ENCODE measurements around the gene TUBA1B.

The TUBA1B gene

DNA sequence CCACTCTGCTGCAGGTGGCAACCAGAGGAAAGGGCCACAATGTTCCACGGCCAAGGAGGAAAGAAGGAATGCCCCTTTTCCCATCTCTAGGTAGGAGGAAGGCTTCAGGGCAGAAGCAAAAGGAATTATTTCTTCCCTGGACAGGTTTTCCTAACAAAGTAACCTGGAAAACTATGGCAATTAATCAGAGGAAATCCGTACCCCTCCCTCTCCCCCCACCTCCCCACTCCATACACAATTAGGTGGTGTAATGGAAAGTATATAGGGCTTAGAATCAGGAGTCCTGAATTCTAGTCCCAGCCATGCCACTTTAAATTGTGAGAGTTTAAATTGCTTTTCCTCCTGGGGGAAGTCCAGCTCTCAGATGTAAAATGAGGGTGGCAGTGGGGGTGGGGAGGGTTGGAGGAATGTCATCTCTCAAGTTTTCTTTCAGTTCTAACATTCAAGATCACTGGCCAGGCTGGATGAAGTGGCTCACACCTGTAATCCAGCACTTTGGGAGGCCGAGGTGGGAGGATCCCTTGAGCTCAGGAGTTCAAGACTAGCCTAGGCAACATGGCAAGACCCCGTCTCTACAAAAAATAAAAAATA lies 38.3 kb downstream of the TUBA1B start:
- Histone ChIP-seq H3K4me3 (no peak overlapping the region), H3K27ac (no peak overlapping the region)

DNA sequence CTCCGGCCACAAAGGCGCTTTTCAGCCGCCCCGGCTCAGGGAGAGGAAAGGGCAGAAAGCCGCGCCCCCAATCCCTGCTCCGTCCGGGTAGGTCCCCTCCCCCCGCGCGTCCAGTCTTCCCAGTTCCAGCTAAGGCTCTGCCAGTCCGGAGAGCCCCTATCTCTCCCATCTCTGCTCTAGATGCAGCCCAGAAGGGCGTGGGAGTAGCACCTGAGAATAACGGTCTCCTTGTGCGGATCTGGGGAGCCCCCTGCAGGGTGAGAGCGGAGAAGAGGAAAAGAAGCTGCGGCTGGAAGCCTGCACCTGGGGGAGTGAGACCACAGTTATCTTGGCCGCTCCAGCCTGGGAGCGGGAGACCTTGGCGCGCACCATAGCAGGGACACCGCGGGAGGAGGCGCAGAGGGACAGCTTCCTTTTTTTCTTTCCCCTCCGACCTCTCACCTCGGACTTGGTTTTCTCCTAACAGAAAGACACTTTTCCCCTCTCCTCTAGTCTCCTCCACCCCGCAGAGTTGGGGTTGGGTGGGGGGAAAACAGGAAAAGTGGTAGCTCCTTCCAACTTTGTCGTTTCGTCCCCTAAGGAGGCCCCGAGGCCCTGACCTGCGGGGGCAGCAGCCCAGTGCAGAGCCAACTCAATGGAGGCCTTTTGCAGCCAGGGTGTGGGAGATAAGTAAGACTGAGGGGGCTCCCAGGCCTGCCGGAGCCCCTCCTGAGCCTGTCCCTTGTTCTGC lies 38.9 kb downstream of the TUBA1B start:
- H3K27ac ChIP-seq: peak overlapping the region in 1 of 21 experiments; percentile 33
- peak overlapping the region in 2 of 7 experiments; percentile 4 to 5 for H3K4me3 ChIP-seq

DNA sequence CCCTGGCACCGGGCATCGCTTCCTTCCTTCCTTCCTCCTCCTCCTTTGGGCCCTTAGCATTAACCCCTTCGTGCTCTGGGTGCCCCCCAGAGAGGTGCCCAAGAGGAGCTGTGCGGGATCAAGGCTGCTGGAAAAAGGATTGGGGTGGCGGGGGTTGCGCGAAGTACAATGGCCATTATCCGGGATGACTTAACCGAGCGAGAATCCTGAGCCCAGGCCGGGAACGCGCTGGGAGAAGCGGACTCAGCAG lies 39.4 kb downstream of the TUBA1B start:
- Histone ChIP-seq H3K4me3 (peak overlapping the region in 2 of 7 experiments; percentile 4 to 5), H3K27ac (no peak overlapping the region)

DNA sequence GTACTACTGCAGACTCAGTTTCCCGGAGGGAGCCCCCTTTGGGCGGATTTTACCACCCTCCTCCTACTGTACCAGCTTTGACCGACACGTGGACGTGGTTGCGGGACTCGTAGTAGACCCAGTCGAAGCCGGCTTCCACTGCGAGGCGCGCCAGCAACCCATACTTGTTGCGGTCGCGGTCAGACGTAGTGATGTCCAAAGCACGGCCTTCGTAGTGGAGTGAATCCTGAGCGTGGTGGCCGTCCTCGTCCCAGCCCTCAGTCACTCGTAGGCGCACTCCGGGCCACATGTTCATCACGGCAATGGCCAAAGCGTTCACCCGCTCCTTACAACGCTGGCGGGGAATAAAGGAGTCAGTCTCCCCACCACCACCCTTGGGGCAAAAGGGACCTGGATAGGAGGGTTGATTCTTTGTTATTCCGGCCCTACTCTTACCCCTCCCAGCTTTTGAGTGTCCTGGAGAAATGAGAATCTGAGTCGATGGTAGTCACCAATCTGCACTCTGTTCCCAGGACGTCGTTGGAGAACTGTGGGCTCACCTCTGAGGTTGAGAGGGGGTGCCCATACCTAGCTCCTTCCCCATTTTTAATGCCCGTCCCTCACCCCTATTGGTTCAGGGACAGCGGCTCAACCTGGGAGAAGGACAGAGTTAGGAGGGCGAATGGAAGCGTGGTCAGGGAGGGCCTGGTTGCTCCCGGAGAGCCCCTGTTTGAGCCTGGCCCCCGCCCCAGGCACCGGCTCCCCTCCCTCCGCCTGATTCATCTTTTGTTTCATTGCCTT lies 39.9 kb downstream of the TUBA1B start:
- H3K4me3 ChIP-seq: no peak overlapping the region

GRCh38 chr12:49089821-49090773 lies 41.1 kb downstream of the TUBA1B start:
- H3K27ac ChIP-seq: no peak overlapping the region
- peak overlapping the region; percentile 11 to 36 (median 22) for H3K4me3 ChIP-seq

More for the DNA sequence above, 39.9 kb downstream of the TUBA1B start:
- no peak overlapping the region for H3K27ac ChIP-seq

DNA sequence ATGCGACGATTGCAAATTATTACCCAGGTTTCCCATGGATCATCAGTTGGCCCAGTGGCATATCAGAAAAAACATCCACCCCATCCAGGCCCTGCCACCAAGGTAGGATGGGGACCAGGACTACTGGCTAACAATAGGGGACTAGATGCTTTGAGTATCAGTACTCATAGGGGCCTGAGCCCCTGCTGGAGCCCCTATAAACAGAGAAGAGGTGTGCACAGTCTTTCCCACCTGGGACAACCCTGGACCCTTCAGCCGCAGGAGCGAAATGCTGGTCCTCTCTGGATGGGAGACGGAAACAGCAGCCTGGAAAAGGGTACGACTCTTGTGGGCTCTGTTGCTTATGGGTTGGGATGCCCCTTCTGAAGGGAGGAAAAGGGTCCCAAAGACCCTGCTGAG lies 42.3 kb downstream of the TUBA1B start:
- no peak overlapping the region for H3K4me3 ChIP-seq
- no peak overlapping the region for H3K27ac ChIP-seq

DNA sequence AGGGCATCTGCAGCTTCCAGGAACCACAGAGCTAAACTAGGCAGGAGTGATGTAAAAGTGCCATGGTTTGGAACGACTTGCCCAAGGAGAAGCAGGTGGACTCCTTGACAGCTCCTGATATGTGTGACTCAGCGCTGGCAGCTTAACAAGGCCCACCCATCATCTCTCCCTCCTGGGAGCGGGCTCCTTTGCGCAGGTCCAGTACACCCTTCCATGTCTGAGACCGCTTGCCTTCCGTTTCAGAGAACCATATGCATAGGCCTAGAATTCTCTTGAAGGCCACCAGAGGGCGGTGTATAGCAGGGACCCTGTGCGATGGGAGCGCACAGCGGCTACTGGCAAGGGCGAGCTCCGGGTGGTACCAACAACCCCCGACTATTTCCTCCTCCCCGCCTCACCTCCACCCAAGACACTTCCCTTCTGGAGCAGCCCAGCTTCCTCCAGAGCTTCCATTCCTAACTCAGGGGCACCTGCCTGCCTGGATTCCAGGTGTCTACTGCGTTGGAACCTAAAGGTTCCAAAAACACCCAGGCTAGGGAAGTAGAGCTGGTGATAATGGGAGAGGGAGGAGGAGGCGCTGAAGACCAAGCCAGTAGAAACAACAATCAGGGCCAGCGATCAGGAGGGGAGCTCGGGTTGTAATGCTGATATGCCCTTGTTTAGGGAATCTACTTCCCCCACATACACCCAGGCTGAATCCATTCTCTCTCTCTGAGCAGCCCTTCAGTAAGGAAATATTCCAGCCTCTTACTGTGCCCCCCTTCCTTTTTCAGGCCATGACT lies 42.9 kb downstream of the TUBA1B start:
- H3K27ac ChIP-seq: no peak overlapping the region
- H3K4me3 ChIP-seq: no peak overlapping the region

DNA sequence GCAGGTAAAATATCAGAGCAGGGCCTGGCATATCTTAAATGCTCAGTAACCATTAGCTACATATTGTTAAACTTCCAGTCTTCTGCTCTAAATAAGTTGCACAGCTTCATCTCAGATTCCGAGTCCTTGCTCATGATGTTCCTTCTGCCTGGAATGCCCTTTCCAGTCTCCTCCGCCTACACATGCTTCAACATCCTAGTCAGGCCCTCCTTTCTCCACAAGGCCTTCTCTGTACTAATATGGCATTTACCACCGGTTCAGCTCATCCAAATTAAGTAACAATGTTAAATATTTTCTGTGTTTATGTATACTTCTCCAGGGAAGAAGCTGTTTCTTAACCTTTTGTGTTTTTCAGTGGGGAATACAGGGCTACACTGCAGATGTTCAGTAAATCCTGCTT lies 45.1 kb downstream of the TUBA1B start:
- Histone ChIP-seq H3K4me3 (no peak overlapping the region), H3K27ac (no peak overlapping the region)

DNA sequence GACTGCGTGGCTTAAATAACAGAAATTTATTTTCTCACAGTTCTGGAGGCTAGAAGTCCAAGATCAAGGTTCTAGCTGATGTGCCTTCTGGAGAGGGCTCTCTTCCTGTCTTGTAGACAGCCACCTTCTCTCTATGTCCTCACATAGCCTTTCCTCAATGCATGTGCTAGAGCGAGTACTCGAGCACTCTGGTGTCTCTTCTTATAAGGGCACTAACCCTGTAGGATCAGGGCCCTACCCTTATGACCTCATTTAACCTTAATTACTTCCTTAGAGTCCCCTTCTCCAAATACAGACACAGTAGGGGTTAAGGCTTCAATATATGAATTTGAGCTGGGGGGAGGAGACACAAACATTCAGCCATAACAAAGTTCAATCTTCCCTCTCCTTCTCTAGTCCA lies 46.8 kb downstream of the TUBA1B start:
- Histone ChIP-seq H3K27ac (no peak overlapping the region), H3K4me3 (no peak overlapping the region)

DNA sequence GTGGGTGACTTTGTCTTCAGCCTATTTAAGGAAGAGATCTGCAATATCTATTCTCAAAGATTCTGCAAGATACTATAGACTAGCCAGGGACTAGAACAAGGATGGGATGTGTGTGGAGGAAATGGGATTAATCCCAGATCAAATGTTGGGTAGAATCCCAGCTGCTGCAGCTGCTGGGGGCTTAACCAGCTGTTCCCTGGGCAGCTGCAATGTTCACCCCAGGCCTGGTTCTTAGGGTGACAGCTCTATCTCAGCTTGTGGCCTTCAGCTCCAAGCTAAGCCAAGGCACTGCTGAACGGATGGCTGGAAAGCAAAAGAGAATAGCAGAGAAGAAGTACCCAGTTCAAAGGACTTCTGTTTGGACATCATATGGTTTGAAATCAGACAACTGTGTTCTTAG lies 51.4 kb downstream of the TUBA1B start:
- no peak overlapping the region for H3K27ac ChIP-seq
- H3K4me3 ChIP-seq: no peak overlapping the region
